ENCODE measurements around the gene IREB2.

IREB2 gene

DNA sequence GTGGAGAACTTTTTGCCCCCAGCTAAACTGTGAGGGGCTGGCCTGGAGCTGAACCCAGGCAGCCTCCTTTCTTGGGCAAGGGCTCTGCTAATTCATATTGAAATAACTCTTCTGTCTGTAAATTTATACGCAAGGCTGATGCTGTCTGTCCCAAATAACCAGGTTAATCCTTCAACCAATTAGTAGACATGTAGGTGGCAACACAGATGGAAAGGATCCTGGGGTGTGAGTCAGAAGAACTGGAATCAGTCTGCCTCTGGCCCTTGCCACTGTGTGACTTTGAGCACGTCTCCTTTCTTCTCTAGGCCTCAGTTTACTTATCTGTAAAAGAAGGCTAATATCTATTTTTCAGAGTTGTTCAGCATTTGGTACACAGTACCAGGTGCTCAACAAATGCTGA is 48.3 kb upstream of the IREB2 start:
- Histone ChIP-seq H3K4me3 (ENCODE audit: insufficient read depth, low read length, poor library complexity, severe bottlenecking) (no peak overlapping the region), H3F3A (ENCODE audit: insufficient read depth) (no peaks in the 10 kb centered on the region), H3K9me2 (replicated peaks; ENCODE audit: insufficient read depth, low read length) (no peaks in the 10 kb centered on the region), H3K9me3 (ENCODE audit: insufficient read depth, low read length) (no peaks in the 10 kb centered on the region), H3K4me2 (ENCODE audit: low read depth, low read length, poor library complexity, severe bottlenecking) (no peak overlapping the region), H3K9ac (ENCODE audit: low read length) (no peak overlapping the region), H2AFZ (ENCODE audit: low read depth, low read length, severe bottlenecking) (no peak overlapping the region), H3K27me3 (ENCODE audit: low read length) (no peaks in the 10 kb centered on the region), H3K36me3 (ENCODE audit: low read length) (no peaks in the 10 kb centered on the region), H3K79me2 (ENCODE audit: insufficient read depth, low read length) (no peaks in the 10 kb centered on the region), H3K27ac (ENCODE audit: low read depth, low read length) (no peak overlapping the region), H4K20me1 (ENCODE audit: low read depth, low read length) (no peaks in the 10 kb centered on the region)
- TF ChIP-seq, protein P1, sequence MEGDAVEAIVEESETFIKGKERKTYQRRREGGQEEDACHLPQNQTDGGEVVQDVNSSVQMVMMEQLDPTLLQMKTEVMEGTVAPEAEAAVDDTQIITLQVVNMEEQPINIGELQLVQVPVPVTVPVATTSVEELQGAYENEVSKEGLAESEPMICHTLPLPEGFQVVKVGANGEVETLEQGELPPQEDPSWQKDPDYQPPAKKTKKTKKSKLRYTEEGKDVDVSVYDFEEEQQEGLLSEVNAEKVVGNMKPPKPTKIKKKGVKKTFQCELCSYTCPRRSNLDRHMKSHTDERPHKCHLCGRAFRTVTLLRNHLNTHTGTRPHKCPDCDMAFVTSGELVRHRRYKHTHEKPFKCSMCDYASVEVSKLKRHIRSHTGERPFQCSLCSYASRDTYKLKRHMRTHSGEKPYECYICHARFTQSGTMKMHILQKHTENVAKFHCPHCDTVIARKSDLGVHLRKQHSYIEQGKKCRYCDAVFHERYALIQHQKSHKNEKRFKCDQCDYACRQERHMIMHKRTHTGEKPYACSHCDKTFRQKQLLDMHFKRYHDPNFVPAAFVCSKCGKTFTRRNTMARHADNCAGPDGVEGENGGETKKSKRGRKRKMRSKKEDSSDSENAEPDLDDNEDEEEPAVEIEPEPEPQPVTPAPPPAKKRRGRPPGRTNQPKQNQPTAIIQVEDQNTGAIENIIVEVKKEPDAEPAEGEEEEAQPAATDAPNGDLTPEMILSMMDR (IDR thresholded peaks at IDR 0.05; ENCODE audit: insufficient read depth, low read length, poor library complexity, severe bottlenecking) = no peak
- no peak for TF ChIP-seq EZH2phosphoT487 (conservative IDR thresholded peaks at IDR 0.05; ENCODE audit: low read length)

DNA sequence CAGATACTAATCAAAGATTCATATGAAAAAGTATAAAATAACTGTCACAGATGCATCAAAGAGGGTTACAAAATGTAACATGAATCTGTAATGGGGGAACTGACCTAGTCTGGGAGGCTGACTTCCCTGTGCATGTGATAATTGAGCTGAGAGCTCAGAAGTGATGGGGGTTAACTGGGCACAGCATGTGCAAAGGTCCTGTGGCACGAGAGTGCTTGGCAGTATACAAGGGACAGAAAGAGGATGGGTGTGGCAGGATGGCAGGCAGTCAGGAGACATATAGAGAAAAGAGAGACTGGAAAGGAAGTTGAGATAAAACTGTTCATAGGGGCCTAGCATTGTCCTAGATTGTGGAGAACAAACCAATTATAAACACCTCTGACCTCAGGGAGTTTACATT is 47.8 kb upstream of the IREB2 start:
- Histone ChIP-seq H3K4me2 (ENCODE audit: low read depth, low read length, poor library complexity, severe bottlenecking) (no peak overlapping the region), H2AFZ (ENCODE audit: low read depth, low read length, severe bottlenecking) (no peak overlapping the region), H3K9me2 (replicated peaks; ENCODE audit: insufficient read depth, low read length) (no peaks in the 10 kb centered on the region), H3K36me3 (ENCODE audit: low read length) (no peaks in the 10 kb centered on the region), H3K9me3 (ENCODE audit: insufficient read depth, low read length) (no peaks in the 10 kb centered on the region), H3K27me3 (ENCODE audit: low read length) (no peaks in the 10 kb centered on the region), H3K79me2 (ENCODE audit: insufficient read depth, low read length) (no peaks in the 10 kb centered on the region), H4K20me1 (ENCODE audit: low read depth, low read length) (no peaks in the 10 kb centered on the region), H3K4me3 (ENCODE audit: insufficient read depth, low read length, poor library complexity, severe bottlenecking) (no peak overlapping the region), H3K9ac (ENCODE audit: low read length) (no peak overlapping the region), H3K27ac (ENCODE audit: low read depth, low read length) (no peak overlapping the region), H3F3A (ENCODE audit: insufficient read depth) (no peaks in the 10 kb centered on the region)
- no peak for TF ChIP-seq EZH2phosphoT487 (conservative IDR thresholded peaks at IDR 0.05; ENCODE audit: low read length)
- TF ChIP-seq, protein P1 (IDR thresholded peaks at IDR 0.05; ENCODE audit: insufficient read depth, low read length, poor library complexity, severe bottlenecking) = no peak

DNA sequence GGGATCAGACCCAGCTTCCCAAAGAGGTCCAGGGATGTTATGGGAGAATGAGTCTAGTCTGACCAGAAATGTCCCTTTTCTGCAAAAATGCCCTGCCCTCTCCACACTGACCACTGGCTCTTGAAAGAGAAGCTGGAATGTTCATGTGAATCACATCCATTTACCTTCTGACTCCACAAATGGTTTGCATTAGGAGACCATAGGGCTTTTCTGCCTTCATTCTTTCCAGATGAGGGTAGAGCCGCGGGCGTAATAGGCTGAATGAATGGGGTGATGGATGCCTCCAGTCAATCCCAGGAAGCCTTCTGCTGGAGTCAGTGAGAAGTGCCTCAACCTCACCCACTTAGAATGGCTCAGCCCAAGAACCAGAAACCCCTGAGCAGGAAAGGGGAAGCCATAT is 47.2 kb upstream of the IREB2 start:
- H3K9ac ChIP-seq (ENCODE audit: low read length) = no peak overlapping the region
- TF ChIP-seq, protein P1 (IDR thresholded peaks at IDR 0.05; ENCODE audit: insufficient read depth, low read length, poor library complexity, severe bottlenecking) = no peak
- TF ChIP-seq EZH2phosphoT487 (conservative IDR thresholded peaks at IDR 0.05; ENCODE audit: low read length) = no peak
- no peak overlapping the region for H2AFZ ChIP-seq (ENCODE audit: low read depth, low read length, severe bottlenecking)
- H3K27ac ChIP-seq (ENCODE audit: low read depth, low read length) = no peak overlapping the region
- H3K9me3 ChIP-seq (ENCODE audit: insufficient read depth, low read length) = no peaks in the 10 kb centered on the region
- H3K36me3 ChIP-seq (ENCODE audit: low read length) = no peaks in the 10 kb centered on the region
- H3K4me3 ChIP-seq (ENCODE audit: insufficient read depth, low read length, poor library complexity, severe bottlenecking) = no peak overlapping the region
- no peaks in the 10 kb centered on the region for H3K79me2 ChIP-seq (ENCODE audit: insufficient read depth, low read length)
- no peaks in the 10 kb centered on the region for H3K27me3 ChIP-seq (ENCODE audit: low read length)
- H3K9me2 ChIP-seq (replicated peaks; ENCODE audit: insufficient read depth, low read length) = no peaks in the 10 kb centered on the region
- no peaks in the 10 kb centered on the region for H4K20me1 ChIP-seq (ENCODE audit: low read depth, low read length)
- no peaks in the 10 kb centered on the region for H3F3A ChIP-seq (ENCODE audit: insufficient read depth)
- H3K4me2 ChIP-seq (ENCODE audit: low read depth, low read length, poor library complexity, severe bottlenecking) = no peak overlapping the region

Data from SU-DHL-6 (cell line).